Ishikawa (cell line): ENCODE data around the gene PANX1.

Experiments used
- CEBPB ChIP-seq: IDR thresholded peaks from 2 replicates; pipeline ENCODE4 v1.6.1; 2012
- CREB1 ChIP-seq: IDR thresholded peaks from 2 replicates; pipeline ENCODE4 v1.6.1; 2012; ENCODE audit warnings: low read depth
- EGR1 ChIP-seq: IDR thresholded peaks from 2 replicates; pipeline ENCODE4 v1.6.1; 2012
- EP300 ChIP-seq: IDR thresholded peaks from 2 replicates; pipeline ENCODE4 v1.6.1; 2012; ENCODE audit warnings: borderline replicate concordance
- FOXM1 ChIP-seq: IDR thresholded peaks from 2 replicates; pipeline ENCODE4 v1.6.1; 2012; ENCODE audit warnings: low read depth, borderline replicate concordance
- MAX ChIP-seq: IDR thresholded peaks from 2 replicates; pipeline ENCODE4 v1.6.1; 2012
- NFIC ChIP-seq: IDR thresholded peaks from 2 replicates; pipeline ENCODE4 v1.6.1; 2012
- RAD21 ChIP-seq: IDR thresholded peaks from 2 replicates; pipeline ENCODE4 v1.6.1; 2012; ENCODE audit warnings: low read depth
- TAF1 ChIP-seq: IDR thresholded peaks from 2 replicates; pipeline ENCODE4 v1.6.1; 2012; ENCODE audit warnings: low read depth, mild to moderate bottlenecking
- TCF12 ChIP-seq: IDR thresholded peaks from 2 replicates; pipeline ENCODE4 v1.6.1; 2012; ENCODE audit warnings: low read depth
- TEAD4 ChIP-seq: IDR thresholded peaks from 2 replicates; pipeline ENCODE4 v1.6.1; 2012
- USF1 ChIP-seq: IDR thresholded peaks from 2 replicates; pipeline ENCODE4 v1.6.1; 2012
- YY1 ChIP-seq: IDR thresholded peaks from 2 replicates; pipeline ENCODE4 v1.6.1; 2012; ENCODE audit warnings: low read depth
- ZBTB7A ChIP-seq: IDR thresholded peaks from 2 replicates; pipeline ENCODE4 v1.6.1; 2012; ENCODE audit warnings: low read depth
- TF ChIP-seq, protein P1 (sequence below): IDR thresholded peaks from 2 replicates; pipeline ENCODE4 v1.6.1; 2012; ENCODE audit warnings: low read depth, mild to moderate bottlenecking

The PANX1 gene

DNA sequence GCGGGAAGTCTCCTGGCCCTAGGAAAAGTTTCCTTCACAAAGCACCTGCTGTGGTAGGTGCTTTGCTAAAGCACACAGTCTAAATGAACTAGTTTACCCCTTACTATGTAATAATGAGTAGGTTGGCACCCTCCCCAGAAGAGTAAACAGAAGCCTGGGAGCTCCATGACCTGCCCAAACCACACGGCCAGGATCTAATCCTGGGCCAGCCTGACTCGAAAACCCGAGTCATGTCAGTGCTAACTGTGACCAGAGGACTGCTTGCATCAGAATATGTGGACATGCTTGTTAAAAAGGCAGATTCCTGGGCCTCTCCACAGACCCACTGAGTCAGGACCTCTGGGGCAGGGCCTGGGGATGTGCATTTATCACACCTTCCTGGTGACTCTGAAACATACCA is 67.7 kb downstream of the PANX1 start:
- no peak for TF ChIP-seq CREB1

DNA sequence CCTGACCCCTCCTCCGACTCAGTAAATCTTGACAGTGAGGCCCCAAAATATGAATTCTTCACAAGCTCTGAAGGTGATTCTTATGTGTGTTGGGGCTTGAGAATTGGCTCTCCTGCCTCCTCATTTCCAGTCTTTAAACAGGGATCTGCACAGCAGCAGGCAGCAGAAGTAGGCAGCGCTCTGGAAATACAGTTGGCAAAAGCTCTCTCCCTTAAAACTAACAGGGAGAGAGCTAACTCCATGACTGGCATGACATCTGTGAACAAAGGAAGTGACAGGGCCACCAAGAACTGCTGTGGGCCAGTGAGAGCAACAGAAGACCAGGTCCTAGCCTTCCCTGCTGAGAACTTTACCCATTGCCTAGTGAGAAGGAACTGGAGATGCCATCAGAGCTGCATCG is 70.1 kb downstream of the PANX1 start:
- TF ChIP-seq RAD21 = no peak
- TF ChIP-seq EGR1 = no peak
- TF ChIP-seq ZBTB7A = no peak
- TF ChIP-seq TEAD4 = no peak
- no peak for TF ChIP-seq USF1
- no peak for TF ChIP-seq FOXM1
- no peak for TF ChIP-seq MAX
- no peak for TF ChIP-seq CREB1

- TF ChIP-seq TAF1 (no peak), NFIC (no peak), EGR1 (no peak), CEBPB (no peak), TCF12 (no peak), FOXM1 (no peak), USF1 (no peak), CREB1 (no peak), RAD21 (no peak), TEAD4 (no peak), MAX (no peak), ZBTB7A (no peak), EP300 (no peak), YY1 (no peak)
- TF ChIP-seq, protein P1, sequence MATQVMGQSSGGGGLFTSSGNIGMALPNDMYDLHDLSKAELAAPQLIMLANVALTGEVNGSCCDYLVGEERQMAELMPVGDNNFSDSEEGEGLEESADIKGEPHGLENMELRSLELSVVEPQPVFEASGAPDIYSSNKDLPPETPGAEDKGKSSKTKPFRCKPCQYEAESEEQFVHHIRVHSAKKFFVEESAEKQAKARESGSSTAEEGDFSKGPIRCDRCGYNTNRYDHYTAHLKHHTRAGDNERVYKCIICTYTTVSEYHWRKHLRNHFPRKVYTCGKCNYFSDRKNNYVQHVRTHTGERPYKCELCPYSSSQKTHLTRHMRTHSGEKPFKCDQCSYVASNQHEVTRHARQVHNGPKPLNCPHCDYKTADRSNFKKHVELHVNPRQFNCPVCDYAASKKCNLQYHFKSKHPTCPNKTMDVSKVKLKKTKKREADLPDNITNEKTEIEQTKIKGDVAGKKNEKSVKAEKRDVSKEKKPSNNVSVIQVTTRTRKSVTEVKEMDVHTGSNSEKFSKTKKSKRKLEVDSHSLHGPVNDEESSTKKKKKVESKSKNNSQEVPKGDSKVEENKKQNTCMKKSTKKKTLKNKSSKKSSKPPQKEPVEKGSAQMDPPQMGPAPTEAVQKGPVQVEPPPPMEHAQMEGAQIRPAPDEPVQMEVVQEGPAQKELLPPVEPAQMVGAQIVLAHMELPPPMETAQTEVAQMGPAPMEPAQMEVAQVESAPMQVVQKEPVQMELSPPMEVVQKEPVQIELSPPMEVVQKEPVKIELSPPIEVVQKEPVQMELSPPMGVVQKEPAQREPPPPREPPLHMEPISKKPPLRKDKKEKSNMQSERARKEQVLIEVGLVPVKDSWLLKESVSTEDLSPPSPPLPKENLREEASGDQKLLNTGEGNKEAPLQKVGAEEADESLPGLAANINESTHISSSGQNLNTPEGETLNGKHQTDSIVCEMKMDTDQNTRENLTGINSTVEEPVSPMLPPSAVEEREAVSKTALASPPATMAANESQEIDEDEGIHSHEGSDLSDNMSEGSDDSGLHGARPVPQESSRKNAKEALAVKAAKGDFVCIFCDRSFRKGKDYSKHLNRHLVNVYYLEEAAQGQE = no peak
Measured at GRCh38 chr11:94199136-94200130, 70.8 kb downstream of the PANX1 start.

DNA sequence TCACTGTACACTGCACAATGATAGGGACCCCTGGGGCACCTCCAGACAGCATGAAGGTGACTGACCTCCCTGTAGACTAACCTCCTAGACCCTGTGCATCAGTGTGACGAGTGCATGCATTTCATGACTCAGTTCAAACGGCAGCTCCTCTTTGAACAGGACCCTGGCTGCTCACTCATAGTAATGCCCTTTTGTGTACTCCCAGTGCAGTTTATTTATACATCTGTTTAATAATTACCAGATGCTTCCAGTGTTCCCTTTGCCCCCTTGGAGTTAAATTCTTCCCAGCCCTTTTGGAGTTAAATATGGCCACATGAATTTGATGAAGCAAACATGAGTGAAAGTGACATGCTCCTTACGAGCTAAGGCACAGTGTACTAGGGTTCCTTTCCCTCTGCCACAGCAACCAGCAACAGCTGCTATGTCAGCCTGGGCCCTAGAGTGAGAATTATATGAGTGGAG is 72.4 kb downstream of the PANX1 start:
- TF ChIP-seq EP300 = no peak
- TF ChIP-seq EGR1 = no peak
- TF ChIP-seq, protein P1 = no peak
- TF ChIP-seq YY1 = no peak
- TF ChIP-seq ZBTB7A = no peak
- TF ChIP-seq TAF1 = no peak
- no peak for TF ChIP-seq TCF12
- TF ChIP-seq CREB1 = no peak
- no peak for TF ChIP-seq MAX
- no peak for TF ChIP-seq RAD21
- TF ChIP-seq USF1 = no peak
- TF ChIP-seq NFIC = no peak
- TF ChIP-seq TEAD4 = no peak
- no peak for TF ChIP-seq FOXM1
- TF ChIP-seq CEBPB = no peak

- no peak for TF ChIP-seq FOXM1
- TF ChIP-seq ZBTB7A = no peak
- TF ChIP-seq EP300 = no peak
- TF ChIP-seq TCF12 = no peak
- TF ChIP-seq TAF1 = no peak
- TF ChIP-seq USF1 = no peak
- TF ChIP-seq TEAD4 = no peak
Measured at GRCh38 chr11:94203070-94203469, 74.4 kb downstream of the PANX1 start.
